Measurements from ENCODE around the gene CNTNAP5. TPM values are rescaled to one million over a fixed set of nuclear protein-coding genes. Genes with fewer than 3 reads are reported as not detected.

CNTNAP5 gene
- total and polyA plus RNA-seq, 9 of the 15 experiments (the other 6 are each of a cell fraction or from before 2014, with no cell fraction given) = not detected

- Histone ChIP-seq H3K9me1 (ENCODE audit: control insufficient read depth, insufficient read depth, low read length) (no peaks in the 10 kb centered on the region), H4K20me1 (replicated peaks; ENCODE audit: control insufficient read depth, insufficient read depth, low read length) (no peaks in the 10 kb centered on the region), H2AFZ (ENCODE audit: low read depth, low read length) (no peak overlapping the region), H3K4me3 (no peak overlapping the region), H3K4me2 (ENCODE audit: insufficient read depth, low read length) (no peak overlapping the region), H3K27me3 (ENCODE audit: control insufficient read depth in 2 of 2, insufficient read depth in 2 of 2, low read length in 2 of 2) (no peaks in the 10 kb centered on the region), H3K9me3 (replicated peaks; ENCODE audit: control insufficient read depth, insufficient read depth, low read depth, low read length) (no peaks in the 10 kb centered on the region), H3K36me3 (ENCODE audit: control insufficient read depth, insufficient read depth, low read length) (no peaks in the 10 kb centered on the region), H3K9ac (ENCODE audit: insufficient read depth in 1 of 2, low read depth in 2 of 2, low read length in 2 of 2) (no peak overlapping the region), H3K79me2 (ENCODE audit: control insufficient read depth, insufficient read depth, low read length) (no peaks in the 10 kb centered on the region), H3K27ac (ENCODE audit: extremely low read depth, low read depth, low read length) (no peak overlapping the region), H3K4me1 (replicated peaks in 1 of 2; ENCODE audit: control insufficient read depth in 2 of 2, insufficient read depth in 2 of 2, low read length in 2 of 2) (no peaks in the 10 kb centered on the region)
- intact Hi-C loops (cut with micrococcal nuclease) = no loop called here
- CTCF ChIA-PET (ENCODE audit: low intra/inter-chr PET ratio) = no interaction called here
- TF ChIP-seq JUNB (CRISPR knock-in tag; conservative IDR thresholded peaks at IDR 0.05) = no peak
- no peak for TF ChIP-seq E2F5 (CRISPR knock-in tag; IDR thresholded peaks at IDR 0.05)
- no peak for TF ChIP-seq PML (IDR thresholded peaks at IDR 0.05; ENCODE audit: low read length)
- TF ChIP-seq FOXM1 (IDR thresholded peaks at IDR 0.05; ENCODE audit: low read depth) = no peak
- no peak for TF ChIP-seq FOXM1 (CRISPR knock-in tag; IDR thresholded peaks at IDR 0.05; ENCODE audit: low read depth)
- no peak for TF ChIP-seq ZNF146 (CRISPR knock-in tag; IDR thresholded peaks at IDR 0.05; ENCODE audit: unreplicated experiment)
- no peak for TF ChIP-seq ZNF449 (CRISPR knock-in tag; IDR thresholded peaks at IDR 0.05)
- TF ChIP-seq RBFOX2 (IDR thresholded peaks at IDR 0.05; ENCODE audit: low read depth, low read length) = no peak
- TF ChIP-seq ZNF644 (tag; IDR thresholded peaks at IDR 0.05; ENCODE audit: low read depth) = no peak
- TF ChIP-seq FOXJ2 (tag; IDR thresholded peaks at IDR 0.05) = no peak
- no peak for TF ChIP-seq ZNF584 (CRISPR knock-in tag; IDR thresholded peaks at IDR 0.05; ENCODE audit: low read depth)
- TF ChIP-seq FOXA3 (CRISPR knock-in tag; conservative IDR thresholded peaks at IDR 0.05 in 1 of 2, IDR thresholded peaks at IDR 0.05 in 1 of 2) = no peak
- TF ChIP-seq ILF3 (IDR thresholded peaks at IDR 0.05; ENCODE audit: borderline replicate concordance) = no peak
- POLR2A ChIA-PET = no interaction called here
- 6% methylated on average over 3 of the region's 3 CpGs for WGBS (ENCODE audit: insufficient coverage, low coverage, missing lambda C conversion rate)
- DNase-seq (ENCODE audit: extremely low read depth in 1 of 4, low spot score in 3 of 4) (no peak), FAIRE-seq (no peak), ATAC-seq (no peak)
- in situ Hi-C loops (cut with MboI) = no loop called here
- no TSS peak for BruUV-seq (replicated peaks)
Observed at GRCh38 chr2:124316133-124316532, 291.0 kb downstream of the CNTNAP5 start.

Measured in K562 (cell line).